ENCODE data around the gene SOAT1. TPM values are rescaled to one million over a fixed set of nuclear protein-coding genes. Genes with fewer than 3 reads are reported as not detected.

The SOAT1 gene
- polyA plus RNA-seq, 1 of the 3 experiments (the other 2 are of a cell fraction) = 8.1 TPM

- H3F3A ChIP-seq (replicated peaks; ENCODE audit: insufficient read depth) = no peaks in the 10 kb centered on the region
- no peak overlapping the region for H3K4me2 ChIP-seq
- no peaks in the 10 kb centered on the region for H3K9me2 ChIP-seq
- ChIA-PET POLR2A (no interaction called here), CTCF (interaction anchor here (1.1 to 1.4 kb wide), 2 partner anchors 297 to 373 kb away, joined by 4 read pairs; no protein-coding TSS in a partner anchor)
- H3K4me3 ChIP-seq (ENCODE audit: low read depth in 2 of 2, low read length in 1 of 2) = no peak overlapping the region
- no peaks in the 10 kb centered on the region for H3K36me3 ChIP-seq (replicated peaks in 1 of 2; ENCODE audit: control insufficient read depth in 1 of 2, insufficient read depth in 2 of 2, low read length in 1 of 2)
- no peaks in the 10 kb centered on the region for H4K20me1 ChIP-seq (ENCODE audit: insufficient read depth)
- H2AFZ ChIP-seq (ENCODE audit: low read depth) = no peak overlapping the region
- no peaks in the 10 kb centered on the region for H3K79me2 ChIP-seq (ENCODE audit: insufficient read depth)
- no peaks in the 10 kb centered on the region for H3K27me3 ChIP-seq (ENCODE audit: insufficient read depth)
- TF ChIP-seq TAF1 (IDR thresholded peaks at IDR 0.05; ENCODE audit: borderline replicate concordance, low read depth, low read length) = no peak
- TF ChIP-seq ZBTB33 (IDR thresholded peaks at IDR 0.05; ENCODE audit: borderline replicate concordance, low read depth) = no peak
- WGBS (ENCODE audit: low lambda C conversion rate) = 82% methylated on average over 6 of the region's 6 CpGs
- H3K4me1 ChIP-seq (ENCODE audit: control insufficient read depth in 1 of 2, insufficient read depth in 2 of 2, low read depth in 1 of 2, low read length in 1 of 2) = no peaks in the 10 kb centered on the region
- no peak for DNase-seq
- no peaks in the 10 kb centered on the region for H3K9me3 ChIP-seq
- H3K27ac ChIP-seq (ENCODE audit: low read depth in 2 of 2, low read length in 1 of 2) = no peak overlapping the region
- no peak overlapping the region for H3K9ac ChIP-seq
Measured at GRCh38 chr1:179376223-179376622, 82.6 kb downstream of the SOAT1 start.

DNA sequence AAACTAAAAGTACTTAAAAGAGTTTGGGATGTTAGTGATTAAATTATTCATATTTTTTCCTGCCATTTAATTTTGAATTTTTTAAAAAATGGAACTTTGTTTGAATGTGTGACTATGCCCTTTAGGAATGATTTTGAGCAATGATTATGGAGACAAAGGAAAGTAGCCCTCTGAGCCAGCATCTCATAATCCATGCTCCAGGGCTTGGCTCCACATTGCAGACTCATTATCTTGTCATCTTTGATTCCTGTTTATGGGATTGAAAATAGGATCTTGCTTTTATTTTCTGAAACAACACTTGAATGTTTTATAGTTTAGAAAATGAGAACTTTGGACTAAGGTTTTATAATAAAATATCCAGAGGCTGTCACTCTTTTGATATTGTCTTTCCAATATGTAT lies 86.7 kb downstream of the SOAT1 start:
- H3K9me2 ChIP-seq = no peaks in the 10 kb centered on the region
- no peaks in the 10 kb centered on the region for H3K4me1 ChIP-seq (ENCODE audit: control insufficient read depth in 1 of 2, insufficient read depth in 2 of 2, low read depth in 1 of 2, low read length in 1 of 2)
- H3K27me3 ChIP-seq (ENCODE audit: insufficient read depth) = no peaks in the 10 kb centered on the region
- no peak overlapping the region for H3K27ac ChIP-seq (ENCODE audit: low read depth in 2 of 2, low read length in 1 of 2)
- no peak overlapping the region for H3K4me2 ChIP-seq
- H2AFZ ChIP-seq (ENCODE audit: low read depth) = no peak overlapping the region
- no peak for TF ChIP-seq SMC3 (IDR thresholded peaks at IDR 0.05; ENCODE audit: low read depth, low read length)
- H3F3A ChIP-seq (replicated peaks; ENCODE audit: insufficient read depth) = no peaks in the 10 kb centered on the region
- no peak overlapping the region for H3K4me3 ChIP-seq (ENCODE audit: low read depth in 2 of 2, low read length in 1 of 2)
- no peaks in the 10 kb centered on the region for H3K9me3 ChIP-seq
- no peak overlapping the region for H3K9ac ChIP-seq
- H3K79me2 ChIP-seq (ENCODE audit: insufficient read depth) = no peaks in the 10 kb centered on the region
- H4K20me1 ChIP-seq (ENCODE audit: insufficient read depth) = no peaks in the 10 kb centered on the region
- CTCF ChIA-PET = no interaction called here
- no peak for DNase-seq
- POLR2A ChIA-PET = no interaction called here
- no peaks in the 10 kb centered on the region for H3K36me3 ChIP-seq (replicated peaks in 1 of 2; ENCODE audit: control insufficient read depth in 1 of 2, insufficient read depth in 2 of 2, low read length in 1 of 2)

GRCh38 chr1:179384027-179384426 lies 90.4 kb downstream of the SOAT1 start:
- Histone ChIP-seq H3K9ac (no peak overlapping the region), H3K27me3 (ENCODE audit: insufficient read depth) (no peaks in the 10 kb centered on the region), H3K9me3 (no peaks in the 10 kb centered on the region), H3K9me2 (no peaks in the 10 kb centered on the region), H4K20me1 (ENCODE audit: insufficient read depth) (no peaks in the 10 kb centered on the region), H3K27ac (ENCODE audit: low read depth in 2 of 2, low read length in 1 of 2) (no peak overlapping the region), H3K4me3 (ENCODE audit: low read depth in 2 of 2, low read length in 1 of 2) (no peak overlapping the region), H3K4me1 (ENCODE audit: control insufficient read depth in 1 of 2, insufficient read depth in 2 of 2, low read depth in 1 of 2, low read length in 1 of 2) (no peaks in the 10 kb centered on the region), H3F3A (replicated peaks; ENCODE audit: insufficient read depth) (no peaks in the 10 kb centered on the region), H3K79me2 (ENCODE audit: insufficient read depth) (no peaks in the 10 kb centered on the region), H2AFZ (ENCODE audit: low read depth) (no peak overlapping the region), H3K4me2 (no peak overlapping the region), H3K36me3 (replicated peaks in 1 of 2; ENCODE audit: control insufficient read depth in 1 of 2, insufficient read depth in 2 of 2, low read length in 1 of 2) (no peaks in the 10 kb centered on the region)
- TF ChIP-seq GABPA (IDR thresholded peaks at IDR 0.05; ENCODE audit: low read depth) (no peak), NFIC (IDR thresholded peaks at IDR 0.05; ENCODE audit: borderline replicate concordance) (no peak), EP300 (IDR thresholded peaks at IDR 0.05; ENCODE audit: borderline replicate concordance in 1 of 2, low read depth in 1 of 2, low read length in 1 of 2) (no peak), REST (IDR thresholded peaks at IDR 0.05; ENCODE audit: low read depth, low read length) (no peak), FOSL2 (IDR thresholded peaks at IDR 0.05; ENCODE audit: borderline replicate concordance, low read depth) (no peak), ELF1 (IDR thresholded peaks at IDR 0.05) (no peak), GATA2 (CRISPR knock-in tag; IDR thresholded peaks at IDR 0.05) (no peak), SIN3A (IDR thresholded peaks at IDR 0.05; ENCODE audit: borderline replicate concordance, low read depth, low read length) (no peak), TEAD4 (IDR thresholded peaks at IDR 0.05; ENCODE audit: borderline replicate concordance, insufficient read depth) (no peak)
- TF ChIP-seq, protein P1, sequence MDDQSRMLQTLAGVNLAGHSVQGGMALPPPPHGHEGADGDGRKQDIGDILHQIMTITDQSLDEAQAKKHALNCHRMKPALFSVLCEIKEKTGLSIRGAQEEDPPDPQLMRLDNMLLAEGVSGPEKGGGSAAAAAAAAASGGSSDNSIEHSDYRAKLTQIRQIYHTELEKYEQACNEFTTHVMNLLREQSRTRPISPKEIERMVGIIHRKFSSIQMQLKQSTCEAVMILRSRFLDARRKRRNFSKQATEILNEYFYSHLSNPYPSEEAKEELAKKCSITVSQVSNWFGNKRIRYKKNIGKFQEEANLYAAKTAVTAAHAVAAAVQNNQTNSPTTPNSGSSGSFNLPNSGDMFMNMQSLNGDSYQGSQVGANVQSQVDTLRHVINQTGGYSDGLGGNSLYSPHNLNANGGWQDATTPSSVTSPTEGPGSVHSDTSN (IDR thresholded peaks at IDR 0.05) = no peak
- TF ChIP-seq, protein P2, sequence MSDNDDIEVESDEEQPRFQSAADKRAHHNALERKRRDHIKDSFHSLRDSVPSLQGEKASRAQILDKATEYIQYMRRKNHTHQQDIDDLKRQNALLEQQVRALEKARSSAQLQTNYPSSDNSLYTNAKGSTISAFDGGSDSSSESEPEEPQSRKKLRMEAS (IDR thresholded peaks at IDR 0.05; ENCODE audit: low read depth) = no peak
- POLR2A ChIA-PET = no interaction called here
- CTCF ChIA-PET = no interaction called here
- WGBS (ENCODE audit: low lambda C conversion rate) = 55% methylated on average over 1 of the region's 1 CpG
- DNase-seq = no peak

All from SK-N-SH (cell line).